ENCODE results near the gene SH3BP5. TPM values are rescaled to one million over a fixed set of nuclear protein-coding genes. Genes with fewer than 3 reads are reported as not detected.

SH3BP5 gene
- total RNA-seq, 2 experiments from 2014 or later = 33.6 to 37.5 TPM

GRCh38 chr3:15229262-15229661 lies 103.1 kb downstream of the SH3BP5 start:
- POLR2A ChIA-PET = no interaction called here
- intact Hi-C loops (cut with micrococcal nuclease) = no loop called here
- H3K27me3 Mint-ChIP-seq = no peaks in the 10 kb centered on the region

GRCh38 chr3:15228147-15228546 lies 104.2 kb downstream of the SH3BP5 start:
- no peak for DNase-seq
- H3K4me3 Mint-ChIP-seq = no peak overlapping the region
- ChIA-PET CTCF (interaction anchor here (0.8 to 1.5 kb wide), 3 partner anchors 12 to 179 kb away, joined by 3 to 6 read pairs (median 5); partner anchors contain the start of gene CAPN7), POLR2A (no interaction called here)
- intact Hi-C loops (cut with micrococcal nuclease) = no loop called here
- H3K4me1 Mint-ChIP-seq (ENCODE audit: low read depth) = peaks cover 5% of the 10 kb centered on the region
- H3K9me3 Mint-ChIP-seq = no peaks in the 10 kb centered on the region
- H3K36me3 Mint-ChIP-seq = peaks cover 16% of the 10 kb centered on the region
- no peaks in the 10 kb centered on the region for H3K27me3 Mint-ChIP-seq
- no peak overlapping the region for H3K27ac Mint-ChIP-seq

More at GRCh38 chr3:15229262-15229661, 103.1 kb downstream of the SH3BP5 start:
- Mint-ChIP-seq H3K4me3 (no peak overlapping the region), H3K9me3 (no peaks in the 10 kb centered on the region), H3K4me1 (ENCODE audit: low read depth) (peaks cover 5% of the 10 kb centered on the region), H3K36me3 (peaks cover 18% of the 10 kb centered on the region), H3K27ac (no peak overlapping the region)
- CTCF ChIA-PET = interaction anchor here (0.8 to 1.1 kb wide), 3 partner anchors 11 to 110 kb away, joined by 3 to 6 read pairs (median 3); partner anchors contain the start of gene CAPN7
- no peak for DNase-seq

- POLR2A ChIA-PET = no interaction called here
- CTCF ChIA-PET = interaction anchor here (0.6 kb wide), 1 partner anchor 105 kb away, joined by 3 read pairs; no protein-coding TSS in a partner anchor
- H3K4me1 Mint-ChIP-seq (ENCODE audit: low read depth) = peaks cover 5% of the 10 kb centered on the region
- intact Hi-C loops (cut with micrococcal nuclease) = no loop called here
- no peaks in the 10 kb centered on the region for H3K27me3 Mint-ChIP-seq
- H3K9me3 Mint-ChIP-seq = no peaks in the 10 kb centered on the region
- H3K4me3 Mint-ChIP-seq = no peak overlapping the region
- peaks cover 20% of the 10 kb centered on the region for H3K36me3 Mint-ChIP-seq
- H3K27ac Mint-ChIP-seq = no peak overlapping the region
- no peak for DNase-seq
Measured at GRCh38 chr3:15223685-15224572, 108.5 kb downstream of the SH3BP5 start.

GRCh38 chr3:15221574-15222217 lies 110.7 kb downstream of the SH3BP5 start:
- peaks cover 30% of the 10 kb centered on the region for H3K36me3 Mint-ChIP-seq
- CTCF ChIA-PET = interaction anchor here (0.6 to 1.8 kb wide), 3 partner anchors 19 to 368 kb away, joined by 3 to 7 read pairs (median 3); no protein-coding TSS in a partner anchor
- H3K27ac Mint-ChIP-seq = no peak overlapping the region
- POLR2A ChIA-PET = no interaction called here
- no peaks in the 10 kb centered on the region for H3K9me3 Mint-ChIP-seq
- DNase-seq = no peak
- intact Hi-C loops (cut with micrococcal nuclease) = no loop called here
- H3K27me3 Mint-ChIP-seq = no peaks in the 10 kb centered on the region
- no peak overlapping the region for H3K4me3 Mint-ChIP-seq
- peaks cover 8% of the 10 kb centered on the region for H3K4me1 Mint-ChIP-seq (ENCODE audit: low read depth)

- Mint-ChIP-seq H3K27ac (no peak overlapping the region), H3K9me3 (no peaks in the 10 kb centered on the region)
Measured at GRCh38 chr3:15220661-15221060, 111.7 kb downstream of the SH3BP5 start.

GRCh38 chr3:15220056-15220455 lies 112.3 kb downstream of the SH3BP5 start:
- H3K27me3 Mint-ChIP-seq = no peaks in the 10 kb centered on the region
- ChIA-PET CTCF (interaction anchor here (1.0 kb wide), 1 partner anchor 185 kb away, joined by 3 read pairs; no protein-coding TSS in a partner anchor), POLR2A (no interaction called here)
- H3K9me3 Mint-ChIP-seq = no peaks in the 10 kb centered on the region
- intact Hi-C loops (cut with micrococcal nuclease) = no loop called here
- H3K4me1 Mint-ChIP-seq (ENCODE audit: low read depth) = peaks cover 7% of the 10 kb centered on the region
- no peak overlapping the region for H3K4me3 Mint-ChIP-seq
- H3K36me3 Mint-ChIP-seq = peaks cover 36% of the 10 kb centered on the region
- no peak for DNase-seq
- H3K27ac Mint-ChIP-seq = no peak overlapping the region

More at GRCh38 chr3:15220661-15221060, 111.7 kb downstream of the SH3BP5 start:
- no peak for DNase-seq
- Mint-ChIP-seq H3K4me1 (ENCODE audit: low read depth) (peaks cover 7% of the 10 kb centered on the region), H3K36me3 (peaks cover 31% of the 10 kb centered on the region), H3K27me3 (no peaks in the 10 kb centered on the region), H3K4me3 (no peak overlapping the region)
- ChIA-PET CTCF (no interaction called here), POLR2A (no interaction called here)
- intact Hi-C loops (cut with micrococcal nuclease) = no loop called here

GRCh38 chr3:15218689-15219088 lies 113.7 kb downstream of the SH3BP5 start:
- no peak for DNase-seq
- no peak overlapping the region for H3K4me3 Mint-ChIP-seq
- H3K9me3 Mint-ChIP-seq = no peaks in the 10 kb centered on the region
- ChIA-PET POLR2A (no interaction called here), CTCF (no interaction called here)
- H3K27ac Mint-ChIP-seq = no peak overlapping the region
- no peaks in the 10 kb centered on the region for H3K27me3 Mint-ChIP-seq
- peaks cover 37% of the 10 kb centered on the region for H3K36me3 Mint-ChIP-seq
- H3K4me1 Mint-ChIP-seq (ENCODE audit: low read depth) = peaks cover 7% of the 10 kb centered on the region
- intact Hi-C loops (cut with micrococcal nuclease) = no loop called here

GRCh38 chr3:15217841-15218267 lies 114.5 kb downstream of the SH3BP5 start:
- peaks cover 7% of the 10 kb centered on the region for H3K4me1 Mint-ChIP-seq (ENCODE audit: low read depth)
- H3K4me3 Mint-ChIP-seq = no peak overlapping the region
- H3K36me3 Mint-ChIP-seq = peaks cover 40% of the 10 kb centered on the region
- H3K9me3 Mint-ChIP-seq = no peaks in the 10 kb centered on the region
- H3K27me3 Mint-ChIP-seq = no peaks in the 10 kb centered on the region
- ChIA-PET POLR2A (no interaction called here), CTCF (interaction anchor here (0.8 kb wide), 1 partner anchor 110 kb away, joined by 5 read pairs; no protein-coding TSS in a partner anchor)
- intact Hi-C loops (cut with micrococcal nuclease) = no loop called here
- DNase-seq = no peak
- no peak overlapping the region for H3K27ac Mint-ChIP-seq

- H3K9me3 Mint-ChIP-seq = no peaks in the 10 kb centered on the region
- CTCF ChIA-PET = interaction anchor here (0.6 to 0.8 kb wide), 2 partner anchors 109 to 372 kb away, joined by 5 to 9 read pairs; no protein-coding TSS in a partner anchor
- POLR2A ChIA-PET = no interaction called here
- H3K36me3 Mint-ChIP-seq = peaks cover 38% of the 10 kb centered on the region
- intact Hi-C loops (cut with micrococcal nuclease) = no loop called here
- no peaks in the 10 kb centered on the region for H3K27me3 Mint-ChIP-seq
- H3K27ac Mint-ChIP-seq = no peak overlapping the region
- H3K4me1 Mint-ChIP-seq (ENCODE audit: low read depth) = peaks cover 10% of the 10 kb centered on the region
- H3K4me3 Mint-ChIP-seq = no peak overlapping the region
- DNase-seq = no peak
Measured at GRCh38 chr3:15217011-15217671, 115.2 kb downstream of the SH3BP5 start.

- ChIA-PET CTCF (no interaction called here), POLR2A (no interaction called here)
- H3K9me3 Mint-ChIP-seq = no peaks in the 10 kb centered on the region
- H3K36me3 Mint-ChIP-seq = peaks cover 38% of the 10 kb centered on the region
- peaks cover 10% of the 10 kb centered on the region for H3K4me1 Mint-ChIP-seq (ENCODE audit: low read depth)
- H3K27ac Mint-ChIP-seq = no peak overlapping the region
- intact Hi-C loops (cut with micrococcal nuclease) = no loop called here
- no peak overlapping the region for H3K4me3 Mint-ChIP-seq
- DNase-seq = no peak
- H3K27me3 Mint-ChIP-seq = no peaks in the 10 kb centered on the region
Measured at GRCh38 chr3:15216501-15216900, 115.9 kb downstream of the SH3BP5 start.

GRCh38 chr3:15215996-15216395 lies 116.4 kb downstream of the SH3BP5 start:
- Mint-ChIP-seq H3K36me3 (peaks cover 38% of the 10 kb centered on the region), H3K27me3 (no peaks in the 10 kb centered on the region), H3K4me3 (no peak overlapping the region), H3K4me1 (ENCODE audit: low read depth) (peaks cover 13% of the 10 kb centered on the region), H3K27ac (no peak overlapping the region), H3K9me3 (no peaks in the 10 kb centered on the region)
- ChIA-PET POLR2A (no interaction called here), CTCF (no interaction called here)
- DNase-seq = no peak
- intact Hi-C loops (cut with micrococcal nuclease) = no loop called here

- Mint-ChIP-seq H3K9me3 (no peaks in the 10 kb centered on the region), H3K4me3 (no peak overlapping the region), H3K27ac (no peak overlapping the region), H3K36me3 (peaks cover 33% of the 10 kb centered on the region), H3K27me3 (no peaks in the 10 kb centered on the region), H3K4me1 (ENCODE audit: low read depth) (peaks cover 18% of the 10 kb centered on the region)
- DNase-seq = no peak
- ChIA-PET CTCF (interaction anchor here (1.0 to 1.1 kb wide), 2 partner anchors 11 to 193 kb away, joined by 3 read pairs; no protein-coding TSS in a partner anchor), POLR2A (no interaction called here)
- intact Hi-C loops (cut with micrococcal nuclease) = no loop called here
Measured at GRCh38 chr3:15214758-15215157, 117.6 kb downstream of the SH3BP5 start.

Data from activated CD4-positive, alpha-beta memory T cell treated with anti-CD3 and anti-CD28 coated beads for 36 hours (primary cell).